GM19351 (cell line): ENCODE results near the gene FAN1.

ENCODE experiments used
- ATAC-seq: cut with Tn5 transposase; IDR thresholded peaks from one replicate; pipeline ENCODE4 v1.9.1; 2021; ENCODE audit warnings: mild to moderate bottlenecking, moderate library complexity; ENCODE audit not compliant: unreplicated experiment

FAN1 gene

DNA sequence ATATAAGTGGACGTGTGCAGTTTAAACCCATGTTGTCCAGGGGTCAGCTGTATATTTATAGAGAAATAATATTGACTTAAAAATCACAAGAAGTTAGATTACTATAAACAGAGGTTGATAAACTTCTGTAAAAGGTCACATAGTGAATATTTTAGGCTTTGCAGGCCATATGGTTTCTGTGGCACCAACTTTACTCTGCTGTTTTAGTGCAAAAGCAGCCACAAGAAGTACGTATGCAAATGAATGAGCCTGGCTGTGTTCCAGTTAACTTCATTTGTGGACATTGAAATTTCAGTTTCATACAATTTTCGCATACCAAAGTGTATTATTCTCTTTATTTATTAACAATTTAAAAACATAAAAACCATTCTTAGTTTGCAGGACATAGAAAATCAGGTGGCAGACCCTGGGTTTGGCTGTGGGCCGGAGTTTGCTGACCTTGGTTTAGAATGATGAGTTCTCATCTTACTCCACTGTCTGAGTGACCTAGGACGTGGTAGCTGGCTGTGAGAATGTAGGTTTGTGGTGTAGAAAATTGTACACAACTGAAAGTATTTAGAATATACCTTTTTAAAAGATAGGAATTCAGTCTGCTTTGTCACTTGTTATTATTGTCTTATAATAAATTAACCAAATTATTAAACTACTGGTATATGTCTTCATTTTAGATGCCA lies 16.3 kb downstream of the FAN1 start:
- ATAC-seq: no peak

DNA sequence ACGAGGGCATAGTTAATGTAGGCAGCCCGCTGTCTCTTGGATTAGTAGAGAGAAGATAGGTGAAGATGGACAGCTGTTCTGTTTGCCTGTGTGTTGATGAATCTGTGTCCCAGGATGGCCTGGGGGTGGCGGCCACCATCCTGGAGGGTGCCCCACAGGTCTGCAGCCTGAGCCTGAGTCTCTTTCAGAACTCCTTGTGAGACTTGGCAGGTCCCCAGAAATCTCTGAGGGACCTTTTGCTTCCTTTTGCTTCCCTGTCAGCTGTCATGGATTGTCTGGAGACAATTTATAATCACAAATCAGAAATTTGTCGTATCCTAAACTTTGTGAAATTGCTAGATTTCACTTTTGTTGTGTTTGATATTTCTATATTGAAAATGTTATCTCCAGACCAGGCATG lies 17.4 kb downstream of the FAN1 start:
- ATAC-seq: no peak

DNA sequence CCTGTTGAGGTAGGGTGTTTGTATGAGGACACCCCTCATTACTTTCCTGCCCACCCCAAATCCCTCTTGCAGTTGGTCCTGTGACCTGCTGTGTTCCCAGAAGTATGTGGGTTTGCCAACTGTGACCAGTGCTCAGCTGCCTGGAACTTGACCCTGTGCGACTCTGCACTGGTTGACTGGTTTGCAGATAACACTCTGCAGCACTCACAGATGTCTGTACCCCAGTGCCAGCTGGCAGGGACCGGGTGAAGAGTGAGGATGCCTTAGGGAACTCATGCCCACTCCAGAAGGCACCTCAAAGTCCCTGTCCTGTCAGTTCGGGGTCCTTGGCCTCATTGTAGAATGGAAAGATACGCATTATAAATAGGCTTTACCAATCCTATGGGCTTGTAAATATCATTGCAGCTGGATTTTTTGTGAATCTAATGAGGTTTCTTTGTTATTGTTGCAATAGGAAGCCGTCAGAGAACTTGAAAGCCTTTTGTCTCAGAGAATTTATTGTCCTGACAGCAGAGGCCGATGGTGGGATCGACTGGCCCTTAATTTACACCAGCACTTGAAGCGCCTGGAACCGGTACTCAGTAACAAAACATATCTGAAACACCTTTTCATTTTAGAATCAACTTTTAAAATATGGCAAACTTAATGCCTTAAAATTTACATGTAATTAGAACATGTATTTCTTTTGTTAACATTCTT lies 18.2 kb downstream of the FAN1 start:
- no peak for ATAC-seq

DNA sequence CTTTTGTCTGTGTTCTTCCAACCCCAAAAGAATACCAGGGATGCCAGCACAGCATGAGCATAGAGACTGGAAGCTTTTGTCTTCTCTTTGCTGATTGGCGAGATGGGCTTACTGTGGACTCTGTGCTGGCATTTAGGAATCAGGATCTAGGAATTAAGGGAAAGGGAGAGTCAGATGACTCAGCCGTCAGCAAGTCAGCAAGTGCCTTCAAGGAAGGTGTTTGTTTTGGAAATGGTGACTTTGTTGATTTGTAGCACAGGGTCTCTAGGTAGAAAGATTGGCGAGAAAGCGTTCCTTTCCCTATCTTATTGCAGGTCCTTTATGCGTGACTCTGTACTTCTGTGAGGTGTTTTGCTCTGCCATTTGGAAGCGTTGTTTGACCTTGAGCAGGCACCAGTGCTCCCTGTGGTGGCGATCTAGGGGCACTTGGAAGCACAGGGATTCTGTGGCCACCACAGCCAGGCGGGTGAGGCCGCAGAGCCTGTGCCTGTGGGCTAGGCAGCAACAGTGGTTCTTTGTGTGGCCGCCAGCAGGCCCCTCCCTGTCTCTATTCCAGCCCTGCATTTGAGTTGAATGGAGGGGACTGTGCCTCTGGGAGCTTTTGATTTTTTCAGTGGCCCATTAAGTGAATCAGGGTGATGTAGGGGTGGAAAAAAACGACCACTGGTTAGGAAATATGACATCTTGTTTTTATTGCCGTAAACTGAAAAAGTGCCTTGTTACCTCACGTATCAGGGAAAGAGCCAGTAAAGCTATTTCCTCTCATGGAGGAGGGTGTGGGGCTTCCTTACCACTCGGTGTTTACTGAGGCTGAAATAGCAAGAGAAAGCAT lies 19.0 kb downstream of the FAN1 start:
- no peak for ATAC-seq

DNA sequence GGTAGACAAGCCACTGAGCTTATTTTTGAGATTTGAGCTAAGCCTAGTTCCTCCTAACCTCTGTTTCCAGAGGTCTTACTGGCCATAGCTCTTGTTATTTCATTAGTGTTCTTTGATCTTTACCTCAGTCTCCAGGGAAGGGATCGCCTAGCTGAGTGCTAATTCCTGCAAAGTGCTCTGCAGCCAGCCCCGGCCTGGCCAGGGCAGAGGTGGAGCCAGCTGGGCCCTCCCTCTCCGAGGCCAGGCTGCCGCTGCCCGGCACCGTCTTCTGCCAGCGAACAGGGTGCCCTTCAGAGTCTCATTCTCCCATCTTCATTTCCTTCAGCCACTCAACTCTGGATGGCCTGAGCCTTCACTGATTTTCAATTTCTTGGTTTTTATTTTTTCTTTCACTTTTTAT lies 19.7 kb downstream of the FAN1 start:
- no peak for ATAC-seq

DNA sequence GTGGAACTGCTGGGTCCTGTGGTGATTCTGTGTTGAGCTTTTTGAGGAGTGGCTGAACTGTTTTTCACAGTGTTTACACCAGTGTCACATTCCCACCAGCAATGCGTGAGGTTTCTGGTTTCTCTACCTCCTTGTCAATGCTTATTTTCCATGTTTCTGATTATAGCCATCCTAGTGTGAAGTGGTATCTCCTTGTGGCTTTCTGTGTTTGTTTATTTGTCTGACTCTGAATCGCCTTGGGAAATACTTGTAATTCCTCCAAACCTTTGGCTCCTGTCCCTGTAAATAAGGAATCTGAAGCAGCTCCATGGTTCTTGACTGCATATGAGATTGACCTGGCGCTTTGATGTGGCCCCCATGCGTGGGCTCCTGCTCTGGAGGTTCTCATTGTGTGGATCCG lies 20.6 kb downstream of the FAN1 start:
- no peak for ATAC-seq

DNA sequence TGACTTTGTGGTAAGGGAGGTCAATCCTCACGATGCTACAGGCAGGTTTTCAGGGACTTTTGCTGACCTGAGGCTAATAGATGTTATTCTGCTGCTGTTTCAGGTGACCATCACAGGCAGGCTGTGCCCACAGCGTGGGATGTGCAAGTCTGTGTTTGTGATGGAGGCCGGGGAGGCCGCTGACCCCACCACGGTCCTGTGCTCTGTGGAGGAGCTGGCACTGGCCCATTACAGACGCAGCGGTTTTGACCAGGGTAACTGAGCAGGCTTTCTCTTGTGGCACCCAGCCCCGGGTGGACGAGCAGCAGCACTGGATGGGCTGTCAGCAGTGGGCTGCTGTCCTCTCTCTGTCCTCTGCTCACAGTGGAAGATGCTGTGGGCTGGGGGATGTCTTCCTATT lies 22.0 kb downstream of the FAN1 start:
- no peak for ATAC-seq

DNA sequence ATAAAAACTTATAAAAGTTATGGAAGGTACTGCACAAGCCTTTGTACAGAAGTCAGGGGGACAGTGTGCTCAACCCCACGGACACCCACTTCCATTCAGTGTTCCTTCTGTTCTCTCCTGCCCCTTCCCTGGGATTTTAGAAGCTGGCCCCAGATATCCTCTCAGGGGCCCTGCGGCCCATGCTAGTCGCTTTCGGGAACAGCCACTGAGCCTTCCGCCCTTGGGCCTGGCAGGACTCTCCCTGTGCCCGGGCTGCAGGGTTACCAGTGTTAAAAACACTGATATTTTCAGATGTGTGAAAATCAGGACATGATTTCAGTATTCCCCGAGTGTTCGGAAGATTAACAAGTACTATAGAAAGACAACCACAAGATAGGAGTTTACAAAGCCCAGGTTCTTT lies 22.4 kb downstream of the FAN1 start:
- no peak for ATAC-seq

DNA sequence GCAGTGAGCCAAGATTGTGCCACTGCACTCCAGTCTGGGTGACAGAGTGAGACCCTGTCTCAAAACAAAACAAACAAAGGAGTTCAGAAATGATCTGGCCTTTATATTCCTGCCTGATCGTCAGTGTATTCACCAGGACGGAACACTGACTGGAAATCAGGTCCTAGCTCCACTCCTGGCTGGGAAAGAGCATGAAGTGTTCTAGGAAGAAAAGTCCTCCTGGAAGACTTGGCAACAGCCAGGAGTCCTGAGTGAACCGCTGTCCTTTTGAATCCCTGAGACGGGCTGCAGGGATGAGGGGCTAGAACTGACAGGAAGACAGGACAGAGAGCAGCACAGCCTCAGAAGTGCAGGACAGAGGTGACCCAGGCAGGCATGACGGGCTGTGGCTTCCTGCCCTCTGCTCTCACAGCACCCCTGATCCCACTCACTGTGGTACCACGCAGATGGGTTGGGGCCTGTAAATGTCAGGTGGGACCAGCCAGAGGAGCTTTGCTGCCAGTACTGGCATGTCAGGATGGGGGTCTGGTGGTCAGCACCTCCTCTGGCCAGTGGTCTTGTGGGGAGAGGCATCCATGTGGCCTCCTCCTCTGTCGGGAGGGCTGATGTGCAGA lies 23.5 kb downstream of the FAN1 start:
- ATAC-seq: no peak

DNA sequence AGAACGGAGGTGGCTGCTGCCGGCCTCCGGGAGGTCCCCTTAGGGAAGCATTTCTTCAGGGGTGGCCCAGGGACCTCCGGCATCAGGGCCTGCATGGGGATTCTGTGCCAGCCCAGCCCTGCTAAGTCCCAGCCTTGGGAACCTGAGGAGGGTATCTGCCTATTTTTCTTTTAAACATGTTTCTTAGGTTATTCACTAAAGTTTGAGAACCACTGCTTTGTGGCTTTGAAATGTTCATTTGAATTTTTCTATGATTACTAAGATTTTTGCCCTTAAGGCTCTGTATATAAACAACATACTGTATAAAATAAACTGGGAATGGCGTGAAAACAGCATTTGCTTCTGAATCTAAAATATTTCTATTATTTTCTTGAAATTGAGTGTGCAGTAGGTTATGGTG lies 24.4 kb downstream of the FAN1 start:
- ATAC-seq: no peak

DNA sequence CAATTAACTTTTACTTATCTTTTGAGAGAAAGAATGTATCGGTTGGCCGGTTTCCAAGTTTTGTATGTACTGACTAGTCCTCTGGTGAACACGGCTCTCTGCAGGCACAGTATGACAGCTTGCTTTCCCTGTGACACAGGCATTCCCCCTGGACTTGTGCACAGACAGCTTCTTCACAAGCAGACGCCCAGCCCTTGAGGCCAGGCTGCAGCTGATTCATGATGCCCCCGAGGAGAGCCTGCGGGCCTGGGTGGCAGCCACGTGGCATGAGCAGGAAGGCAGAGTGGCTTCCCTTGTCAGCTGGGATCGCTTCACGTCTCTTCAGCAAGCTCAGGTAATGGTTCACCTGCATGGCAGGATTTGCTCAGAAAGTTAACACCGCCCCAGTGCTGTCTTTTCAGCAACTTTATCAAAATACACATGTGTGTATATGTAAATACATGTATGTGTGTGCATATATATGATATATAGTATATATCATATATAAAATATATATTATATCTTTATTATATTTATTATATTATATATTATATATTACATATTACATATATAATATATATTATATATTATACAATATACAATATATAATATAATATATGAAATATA lies 25.5 kb downstream of the FAN1 start:
- ATAC-seq: no peak

DNA sequence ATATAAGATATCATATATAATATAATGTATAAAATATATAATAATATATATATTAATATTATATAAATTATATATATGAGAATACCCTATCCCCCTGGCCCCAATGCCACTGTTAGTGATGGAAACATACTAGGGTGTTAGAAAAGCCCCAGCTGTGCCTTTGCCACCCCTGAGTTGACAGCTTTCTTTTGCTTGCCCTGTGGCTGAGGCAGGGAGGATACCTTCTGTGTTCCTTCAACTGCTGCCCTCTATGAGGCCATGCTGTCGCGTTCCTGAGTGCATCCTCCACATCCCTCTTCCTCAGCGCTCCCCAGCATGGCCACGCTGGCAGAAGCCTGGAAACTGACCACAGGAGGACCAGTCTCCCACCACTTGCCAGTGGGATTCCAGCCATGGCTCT lies 26.3 kb downstream of the FAN1 start:
- no peak for ATAC-seq

DNA sequence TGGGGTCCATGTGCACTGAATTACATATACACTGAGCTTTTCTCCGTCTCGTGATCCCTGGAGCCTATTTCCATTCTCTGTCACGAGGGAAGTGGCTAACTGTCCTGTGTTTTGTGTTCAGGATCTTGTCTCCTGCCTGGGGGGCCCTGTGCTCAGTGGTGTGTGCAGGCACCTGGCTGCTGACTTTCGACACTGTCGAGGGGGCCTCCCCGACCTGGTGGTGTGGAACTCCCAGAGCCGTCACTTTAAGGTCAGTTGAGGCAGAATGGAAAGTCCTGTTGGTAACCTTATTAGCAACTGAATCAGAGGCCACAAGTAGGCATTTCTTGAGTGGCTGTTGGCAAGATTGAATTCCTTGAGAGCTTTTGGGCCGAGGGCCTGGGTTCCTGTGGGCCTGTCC lies 26.7 kb downstream of the FAN1 start:
- no peak for ATAC-seq

DNA sequence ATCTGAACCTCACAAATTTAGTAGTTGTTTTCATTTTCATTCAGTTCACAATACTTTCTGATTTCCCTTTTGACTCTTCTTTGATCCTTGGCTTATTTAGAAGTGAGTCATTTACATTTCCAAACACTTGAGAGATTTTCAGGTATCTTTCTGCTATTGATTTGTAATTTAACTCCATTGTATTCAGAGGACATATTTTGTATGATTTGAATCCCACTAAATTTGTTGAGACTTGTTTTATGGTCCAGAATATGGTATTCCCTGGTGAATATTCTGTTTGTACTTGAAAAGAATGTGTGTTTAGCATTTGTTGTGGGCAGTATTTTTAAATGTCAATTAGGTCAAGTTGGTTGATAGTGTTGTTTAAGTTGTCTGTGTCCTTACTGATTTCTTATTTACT lies 29.6 kb downstream of the FAN1 start:
- ATAC-seq: no peak

DNA sequence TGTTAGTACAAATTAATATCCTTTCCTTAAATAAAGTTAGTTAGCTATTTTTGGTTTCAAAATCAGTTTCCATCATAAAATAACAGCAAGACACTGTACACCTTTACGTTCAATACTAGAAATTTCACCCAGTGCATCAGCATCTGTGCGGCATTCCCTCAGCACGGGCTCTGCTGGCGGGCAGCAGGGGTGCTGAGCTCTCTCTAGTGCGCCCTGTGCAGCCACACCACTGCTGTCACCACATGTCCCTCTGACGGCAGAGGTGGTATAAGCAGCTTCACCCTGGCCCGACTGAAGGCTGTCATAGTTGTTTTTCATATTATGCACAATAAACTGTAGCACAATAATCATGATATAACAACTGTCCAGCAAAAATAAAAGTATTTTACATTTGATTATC lies 35.4 kb downstream of the FAN1 start:
- no peak for ATAC-seq

DNA sequence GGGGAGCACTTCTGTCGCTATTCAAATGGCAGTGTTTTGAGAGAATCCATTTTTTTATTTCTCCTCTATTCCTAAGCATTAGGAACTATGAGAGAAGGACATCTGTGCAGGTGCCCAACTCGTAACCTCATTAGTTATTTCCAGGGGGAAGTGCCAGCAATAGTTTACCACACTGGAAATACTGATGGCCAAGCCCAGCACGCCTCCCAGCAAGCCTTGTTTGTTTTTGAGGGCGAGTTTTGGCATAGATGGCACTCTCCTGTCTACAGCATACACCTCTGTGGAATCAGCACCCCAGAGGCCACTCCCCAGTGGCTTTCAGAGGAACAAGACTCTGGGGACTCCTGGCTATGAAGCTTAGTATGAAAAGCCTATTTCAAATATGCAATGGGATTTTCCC lies 36.6 kb downstream of the FAN1 start:
- ATAC-seq: no peak

DNA sequence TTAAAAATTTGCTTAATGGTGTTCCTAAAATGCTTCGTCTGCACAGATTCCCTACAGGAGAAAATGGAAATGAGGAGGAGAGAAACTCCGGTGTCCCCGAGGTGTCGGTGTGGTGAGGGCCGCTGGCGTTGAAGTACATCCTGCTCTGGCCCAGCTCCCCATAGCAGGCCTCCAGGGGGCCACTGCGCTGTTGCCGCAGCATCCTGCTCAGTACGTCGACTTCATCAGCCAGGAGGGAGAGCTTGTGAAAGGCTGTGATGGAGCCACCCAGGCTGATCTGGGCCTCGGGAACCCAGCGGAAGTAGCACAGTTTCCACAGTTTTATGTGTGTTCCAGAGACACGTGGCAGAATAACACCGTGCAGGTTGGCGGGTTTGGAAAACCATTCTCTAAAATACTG lies 37.8 kb downstream of the FAN1 start:
- no peak for ATAC-seq

DNA sequence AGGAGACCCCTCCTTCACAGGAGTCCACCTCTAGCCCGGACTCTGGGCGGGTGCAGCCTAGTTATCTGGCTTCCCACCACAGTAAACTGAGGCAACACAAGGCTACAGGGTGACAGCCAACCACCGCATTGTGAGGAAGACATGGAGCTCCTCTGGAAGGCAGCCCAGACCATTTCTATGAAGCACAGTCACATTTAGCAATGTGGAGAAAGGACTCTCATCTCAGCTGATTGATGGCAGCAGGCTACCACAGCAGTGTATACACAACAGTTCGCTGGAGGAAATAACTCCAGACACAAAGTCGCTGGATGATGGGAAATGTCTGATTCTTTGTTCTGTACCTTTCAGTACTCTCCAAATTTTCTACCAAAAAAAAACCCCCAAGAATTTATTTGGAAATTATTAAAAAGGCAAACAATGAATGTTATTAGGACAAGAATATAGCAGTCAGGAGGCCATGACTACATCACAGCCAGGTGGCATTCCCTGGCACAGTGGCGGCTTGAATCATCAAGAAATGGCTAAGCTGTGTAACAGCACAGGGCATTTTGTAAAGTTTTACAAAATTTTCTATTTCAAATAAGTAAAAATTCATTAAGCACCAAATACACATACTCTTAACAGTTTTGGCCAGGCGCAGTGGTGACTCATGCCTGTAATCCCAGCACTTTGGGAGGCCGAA lies 40.1 kb downstream of the FAN1 start:
- no peak for ATAC-seq

DNA sequence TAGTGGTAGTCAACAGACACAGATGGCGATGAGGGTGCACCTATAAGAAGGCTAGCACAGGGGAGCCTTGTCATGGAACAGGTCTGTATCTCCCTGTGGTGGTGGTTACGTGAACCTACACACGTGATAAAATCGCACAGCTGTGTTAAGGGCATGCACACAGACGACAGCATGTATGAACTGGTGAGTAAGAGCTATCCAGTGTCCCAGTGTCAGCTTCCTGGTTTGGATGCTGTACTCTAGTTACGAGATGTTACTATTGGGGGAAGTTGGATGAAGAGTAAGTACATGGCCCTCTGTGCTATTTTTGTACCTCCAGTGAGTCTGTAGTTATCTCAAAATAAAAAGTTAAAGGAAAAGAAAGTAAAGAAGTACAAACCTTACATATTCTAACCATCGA lies 49.5 kb downstream of the FAN1 start:
- no peak for ATAC-seq

DNA sequence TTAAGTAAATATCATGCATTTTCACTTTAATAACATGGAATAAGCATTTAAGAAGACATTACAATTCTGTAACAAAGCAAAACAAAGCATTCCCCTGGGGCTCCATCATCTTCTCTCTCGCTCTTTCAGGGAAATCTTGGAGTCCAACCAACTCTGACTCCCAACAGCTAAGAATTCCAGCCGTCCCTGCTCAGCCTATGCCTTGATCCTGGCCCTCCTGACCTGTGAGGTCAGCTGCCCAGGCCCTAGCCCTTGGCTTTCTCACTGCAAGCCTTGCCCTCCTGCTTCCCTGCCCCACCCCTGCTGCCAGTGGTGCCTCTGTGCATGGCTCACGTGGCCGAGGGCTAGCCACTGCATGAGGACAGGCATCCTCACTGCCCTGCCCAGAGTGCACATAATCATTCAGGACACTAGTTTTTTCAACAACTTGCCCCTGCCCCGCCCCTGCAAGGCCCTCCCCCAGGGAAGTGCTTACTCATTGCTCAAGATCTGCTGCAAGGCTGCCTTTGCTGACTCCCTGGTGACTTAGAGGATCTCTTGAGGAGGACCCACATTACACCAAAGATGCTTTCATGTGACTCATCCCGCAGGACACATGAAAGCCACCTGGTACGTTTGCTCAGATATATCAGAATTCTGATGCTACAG lies 50.1 kb downstream of the FAN1 start:
- no peak for ATAC-seq
